ENCODE results near the gene ZFPL1. TPM values are rescaled to one million over a fixed set of nuclear protein-coding genes. Genes with fewer than 3 reads are reported as not detected.

The ZFPL1 gene
- total and polyA plus RNA-seq, 3 donors from 2014 or later, result 52.7 to 70.6 (median 57.2) TPM

DNA sequence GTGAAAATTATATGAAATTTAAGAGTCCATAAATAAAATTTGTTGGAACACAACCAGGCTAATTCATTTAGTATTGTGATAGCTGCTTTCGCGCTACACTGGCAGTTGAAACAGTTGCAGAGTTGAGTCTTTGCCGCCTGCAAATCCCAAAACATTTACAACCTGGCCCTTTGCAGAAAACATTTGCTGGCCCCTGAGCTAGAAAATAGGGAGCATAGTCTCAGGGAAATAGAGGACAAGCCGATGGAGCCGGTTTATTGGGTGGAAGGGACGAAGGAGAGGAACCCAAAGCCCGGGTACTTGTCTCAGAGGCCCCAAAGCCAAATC is 43.5 kb upstream of the ZFPL1 start:
- intact Hi-C loops (cut with DNase I; ENCODE audit: low total_unique reads), result no loop called here
- Histone ChIP-seq H3K27me3 (no peaks in the 10 kb centered on the region), H3K36me3 (ENCODE audit: low read depth, missing control alignments) (no peaks in the 10 kb centered on the region), H3K4me1 (peaks cover 3% of the 10 kb centered on the region), H3K9me3 (no peaks in the 10 kb centered on the region), H3K27ac (peak overlapping the region; percentile 91 to 93), H3K4me3 (peak overlapping the region; percentile 78 to 83)
- no peak for DNase-seq
- TF ChIP-seq, protein P1, sequence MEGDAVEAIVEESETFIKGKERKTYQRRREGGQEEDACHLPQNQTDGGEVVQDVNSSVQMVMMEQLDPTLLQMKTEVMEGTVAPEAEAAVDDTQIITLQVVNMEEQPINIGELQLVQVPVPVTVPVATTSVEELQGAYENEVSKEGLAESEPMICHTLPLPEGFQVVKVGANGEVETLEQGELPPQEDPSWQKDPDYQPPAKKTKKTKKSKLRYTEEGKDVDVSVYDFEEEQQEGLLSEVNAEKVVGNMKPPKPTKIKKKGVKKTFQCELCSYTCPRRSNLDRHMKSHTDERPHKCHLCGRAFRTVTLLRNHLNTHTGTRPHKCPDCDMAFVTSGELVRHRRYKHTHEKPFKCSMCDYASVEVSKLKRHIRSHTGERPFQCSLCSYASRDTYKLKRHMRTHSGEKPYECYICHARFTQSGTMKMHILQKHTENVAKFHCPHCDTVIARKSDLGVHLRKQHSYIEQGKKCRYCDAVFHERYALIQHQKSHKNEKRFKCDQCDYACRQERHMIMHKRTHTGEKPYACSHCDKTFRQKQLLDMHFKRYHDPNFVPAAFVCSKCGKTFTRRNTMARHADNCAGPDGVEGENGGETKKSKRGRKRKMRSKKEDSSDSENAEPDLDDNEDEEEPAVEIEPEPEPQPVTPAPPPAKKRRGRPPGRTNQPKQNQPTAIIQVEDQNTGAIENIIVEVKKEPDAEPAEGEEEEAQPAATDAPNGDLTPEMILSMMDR (IDR thresholded peaks at IDR 0.05), result no peak
- no peak for TF ChIP-seq POLR2A (IDR thresholded peaks at IDR 0.05)
- 12 to 16% methylated on average over 7 of the region's 7 CpGs for WGBS, 2 donors

DNA sequence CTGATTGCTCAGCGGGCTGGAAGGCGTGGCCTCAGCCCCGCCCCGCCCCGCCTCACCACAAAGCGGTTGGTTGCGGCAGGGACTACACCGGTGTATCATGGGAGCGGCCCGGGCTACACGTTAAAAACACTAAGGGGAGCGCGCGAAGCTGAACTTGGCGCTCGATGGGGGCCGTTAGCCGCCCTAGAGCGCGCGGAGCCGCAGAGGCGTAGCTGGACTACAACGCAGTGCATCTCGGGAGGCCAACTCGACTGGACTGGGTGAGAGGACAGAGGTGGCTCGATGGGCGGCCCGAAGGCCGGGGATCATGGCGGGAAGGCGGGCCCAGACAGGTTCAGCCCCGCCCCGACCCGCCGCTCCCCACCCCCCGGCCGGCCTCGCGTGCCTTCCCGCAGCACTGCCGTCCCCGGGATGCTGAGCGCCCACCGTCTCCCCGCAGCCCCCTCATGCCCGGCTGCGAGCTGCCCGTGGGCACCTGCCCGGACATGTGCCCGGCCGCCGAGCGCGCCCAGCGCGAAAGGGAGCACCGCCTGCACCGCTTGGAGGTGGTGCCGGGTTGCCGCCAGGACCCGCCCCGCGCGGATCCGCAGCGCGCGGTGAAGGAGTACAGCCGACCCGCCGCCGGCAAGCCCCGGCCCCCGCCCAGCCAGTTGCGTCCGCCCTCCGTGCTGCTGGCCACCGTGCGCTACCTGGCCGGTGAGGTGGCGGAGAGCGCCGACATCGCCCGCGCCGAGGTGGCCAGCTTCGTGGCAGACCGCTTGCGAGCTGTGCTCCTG is 43.0 kb upstream of the ZFPL1 start, which contains the start of gene SAC3D1:
SAC3D1 (plus strand) TSS at position 364 of the 776 bp plus-strand sequence; CDS start at position 447, 83 bp downstream.
- Histone ChIP-seq H3K27ac (peak within 1 kb of the TSS; percentile 91 to 93), H3K4me1 (peaks cover 3% of the 10 kb centered on the region), H3K4me3 (peak within 1 kb of the TSS; percentile 78 to 83), H3K36me3 (ENCODE audit: low read depth, missing control alignments) (no peaks in the 10 kb centered on the region), H3K27me3 (no peaks in the 10 kb centered on the region), H3K9me3 (no peaks in the 10 kb centered on the region)
- WGBS, 2 donors, result 0% methylated on average over 19 to 67 of the region's 91 CpGs
- DNase-seq, result peak; percentile 95
- intact Hi-C loops (cut with DNase I; ENCODE audit: low total_unique reads), result no loop called here
- TF ChIP-seq, protein P1 (IDR thresholded peaks at IDR 0.05), result no peak
- TF ChIP-seq POLR2A (IDR thresholded peaks at IDR 0.05), result no peak

DNA sequence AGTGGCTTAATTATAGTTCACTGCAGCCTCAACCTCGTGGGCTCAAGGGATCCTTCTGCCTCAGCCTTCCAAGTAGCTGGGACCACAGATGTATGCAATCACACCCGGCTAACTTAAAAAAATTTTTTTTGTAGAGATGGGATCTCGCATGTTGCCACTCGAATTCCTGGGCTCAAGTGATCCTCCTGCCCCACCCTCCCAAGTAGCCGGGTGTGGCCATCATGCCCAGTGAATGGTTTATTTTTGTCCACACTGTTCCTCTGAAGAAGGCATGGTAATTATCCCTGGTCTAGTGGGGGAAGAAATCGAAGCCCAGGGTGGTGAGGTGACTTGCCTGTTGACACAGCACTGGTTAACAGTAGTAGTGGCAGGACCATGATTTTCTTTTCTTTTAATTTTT is 41.1 kb upstream of the ZFPL1 start:
- Histone ChIP-seq H3K27ac (no peak overlapping the region), H3K27me3 (no peaks in the 10 kb centered on the region), H3K9me3 (no peaks in the 10 kb centered on the region), H3K36me3 (ENCODE audit: low read depth, missing control alignments) (no peaks in the 10 kb centered on the region), H3K4me1 (peaks cover 4% of the 10 kb centered on the region), H3K4me3 (no peak overlapping the region)
- intact Hi-C loops (cut with DNase I; ENCODE audit: low total_unique reads), result no loop called here
- WGBS, 2 donors, result 85 to 94% methylated on average over 6 of the region's 6 CpGs
- no peak for TF ChIP-seq POLR2A (IDR thresholded peaks at IDR 0.05)
- TF ChIP-seq, protein P1 (IDR thresholded peaks at IDR 0.05), result no peak
- no peak for DNase-seq

DNA sequence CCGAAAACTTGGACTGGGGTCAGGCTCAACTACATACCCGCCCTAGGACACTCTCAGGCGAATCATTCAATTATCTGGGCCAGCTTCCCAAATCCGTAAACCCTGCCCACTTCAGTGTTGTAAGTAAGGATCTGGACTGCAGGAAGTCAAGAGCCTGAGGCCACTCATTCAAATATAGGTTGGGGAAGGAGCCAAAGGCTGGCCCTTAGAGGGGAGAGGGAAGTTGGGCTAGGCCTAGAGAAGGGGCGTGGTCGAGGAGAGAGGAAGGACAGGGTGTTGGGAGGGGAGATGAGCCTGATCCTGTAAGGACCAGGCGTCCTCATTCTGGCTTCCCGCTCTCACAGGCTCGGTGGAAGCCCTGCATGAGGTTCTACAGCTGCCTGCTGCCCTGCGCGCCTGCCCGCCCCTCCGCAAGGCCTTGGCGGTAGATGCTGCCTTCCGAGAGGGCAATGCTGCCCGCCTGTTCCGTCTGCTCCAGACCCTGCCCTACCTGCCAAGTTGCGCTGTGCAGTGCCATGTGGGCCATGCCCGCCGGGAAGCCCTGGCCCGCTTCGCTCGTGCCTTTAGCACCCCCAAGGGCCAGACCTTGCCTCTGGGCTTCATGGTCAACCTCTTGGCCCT is 40.0 kb upstream of the ZFPL1 start:
- TF ChIP-seq POLR2A (IDR thresholded peaks at IDR 0.05), result no peak
- TF ChIP-seq, protein P1 (IDR thresholded peaks at IDR 0.05), result no peak
- Histone ChIP-seq H3K4me3 (no peak overlapping the region), H3K36me3 (ENCODE audit: low read depth, missing control alignments) (no peaks in the 10 kb centered on the region), H3K27ac (no peak overlapping the region), H3K27me3 (no peaks in the 10 kb centered on the region), H3K9me3 (no peaks in the 10 kb centered on the region), H3K4me1 (peaks cover 9% of the 10 kb centered on the region)
- 88 to 94% methylated on average over 11 to 23 of the region's 23 CpGs for WGBS, 2 donors
- no peak for DNase-seq
- intact Hi-C loops (cut with DNase I; ENCODE audit: low total_unique reads), result no loop called here
